Stimulated activated CD4-positive, alpha-beta T cell treated with anti-CD3 and anti-CD28 coated beads, Interleukin-15, amount 100 ng/mL, for 1 hour (primary cell): Measurements from ENCODE around the gene LHPP.

Experiments
- DNase-seq, 2 donors: peaks; one replicate each; pipeline ENCODE4 v3.0.0-alpha.2; 2020; ENCODE audit warnings: low read depth in 1 of 2, low spot score in 1 of 2

Gene LHPP

DNA sequence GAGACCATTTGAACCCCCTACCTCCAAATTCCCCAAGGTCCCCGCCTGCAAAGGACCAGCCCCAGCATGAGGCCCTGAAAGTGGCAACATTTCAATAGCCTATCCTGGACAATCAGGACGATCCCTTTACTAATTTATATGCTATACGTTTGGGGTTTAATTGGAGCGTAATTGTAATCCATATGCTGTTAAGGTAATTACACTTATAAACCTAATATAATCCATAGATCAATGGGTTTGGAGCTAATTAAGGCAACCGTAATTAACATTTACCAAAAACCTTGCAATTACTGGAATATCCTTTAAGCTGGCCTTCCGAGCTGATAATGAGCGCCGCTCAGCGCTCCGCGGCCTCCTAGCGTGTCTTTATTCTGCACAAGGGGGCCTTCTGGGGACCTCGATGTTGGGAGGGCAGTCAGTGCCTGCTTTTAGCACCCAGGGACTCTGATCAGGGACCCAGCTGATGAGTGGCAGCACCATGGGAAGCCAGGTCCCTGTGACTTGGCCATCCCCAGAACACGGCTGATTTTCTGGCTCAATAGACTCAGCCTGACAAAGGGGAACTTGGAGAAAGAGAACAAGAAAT lies 91.2 kb downstream of the LHPP start:
- DNase-seq: no peak

GRCh38 chr10:124554085-124554858 lies 92.6 kb downstream of the LHPP start:
- DNase-seq: no peak

DNA sequence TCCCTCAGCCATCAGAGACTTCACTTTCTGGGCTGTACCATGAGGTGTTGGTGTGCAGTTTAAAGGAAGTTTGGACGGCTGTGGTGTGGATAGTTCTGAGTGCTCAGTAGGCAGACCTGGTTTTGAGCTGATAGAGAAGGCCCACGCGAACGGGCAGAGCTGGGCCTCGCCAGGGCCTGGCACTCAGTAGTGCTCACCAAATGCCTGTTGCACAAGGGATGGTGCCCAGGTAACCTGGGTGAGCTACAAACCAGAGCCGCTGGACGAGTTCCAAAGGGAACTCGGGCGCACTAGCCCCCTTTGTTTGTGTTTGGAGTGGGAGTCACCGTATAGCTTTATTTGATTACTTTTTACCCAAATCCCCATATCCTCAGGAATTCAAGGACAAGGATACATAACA lies 95.5 kb downstream of the LHPP start:
- DNase-seq: no peak

GRCh38 chr10:124557648-124558338 lies 96.2 kb downstream of the LHPP start:
- DNase-seq: no peak

DNA sequence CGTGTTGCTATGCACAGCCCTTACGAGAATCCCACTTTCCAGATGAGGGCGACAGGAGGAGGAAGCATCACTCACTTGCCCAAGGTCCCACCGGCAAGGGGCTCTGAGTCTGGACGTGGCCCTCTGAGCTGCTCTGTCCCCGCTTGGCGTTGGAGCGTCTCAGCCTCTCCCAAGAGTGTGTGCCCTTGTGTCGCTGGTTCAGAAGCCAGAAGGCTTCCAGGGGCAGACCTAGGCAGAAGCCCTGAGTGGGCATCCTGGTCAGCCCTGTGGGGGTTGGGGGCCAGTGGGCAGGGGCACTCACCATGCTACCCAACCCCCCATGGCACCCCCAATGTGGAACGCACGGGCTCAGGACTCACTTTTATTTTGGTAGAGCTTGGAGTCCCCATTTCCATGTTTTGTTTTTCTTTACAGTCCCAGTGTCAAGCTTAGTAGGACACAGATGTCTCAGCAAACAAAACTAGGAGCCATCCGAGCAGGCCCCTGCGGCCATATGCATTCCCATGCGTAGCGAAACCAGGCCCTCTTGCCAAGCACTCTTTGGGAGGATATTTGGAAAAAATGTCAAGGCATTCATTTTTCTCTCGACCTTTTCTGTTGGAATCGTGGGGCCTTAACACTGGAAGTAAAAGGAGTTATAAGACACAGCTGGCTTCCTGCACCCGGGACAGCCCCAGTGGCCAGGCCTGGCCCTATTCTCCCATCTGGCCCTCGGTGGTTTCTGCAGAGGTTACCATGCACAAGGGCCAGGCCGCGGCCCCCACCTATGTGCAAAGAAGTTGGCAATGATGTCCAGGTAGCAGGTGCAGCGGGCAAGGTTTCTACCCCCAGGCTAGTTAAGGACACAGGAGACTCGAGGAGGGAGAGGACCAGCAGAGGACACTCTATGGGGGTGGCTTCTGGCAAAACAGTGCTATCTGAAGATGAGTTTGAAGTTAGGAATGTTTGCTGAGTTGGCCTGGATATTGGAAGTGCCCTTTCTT lies 97.0 kb downstream of the LHPP start:
- no peak for DNase-seq

- DNase-seq: no peak
These were observed 97.9 kb downstream of the LHPP start for GRCh38 chr10:124559372-124560132.

DNA sequence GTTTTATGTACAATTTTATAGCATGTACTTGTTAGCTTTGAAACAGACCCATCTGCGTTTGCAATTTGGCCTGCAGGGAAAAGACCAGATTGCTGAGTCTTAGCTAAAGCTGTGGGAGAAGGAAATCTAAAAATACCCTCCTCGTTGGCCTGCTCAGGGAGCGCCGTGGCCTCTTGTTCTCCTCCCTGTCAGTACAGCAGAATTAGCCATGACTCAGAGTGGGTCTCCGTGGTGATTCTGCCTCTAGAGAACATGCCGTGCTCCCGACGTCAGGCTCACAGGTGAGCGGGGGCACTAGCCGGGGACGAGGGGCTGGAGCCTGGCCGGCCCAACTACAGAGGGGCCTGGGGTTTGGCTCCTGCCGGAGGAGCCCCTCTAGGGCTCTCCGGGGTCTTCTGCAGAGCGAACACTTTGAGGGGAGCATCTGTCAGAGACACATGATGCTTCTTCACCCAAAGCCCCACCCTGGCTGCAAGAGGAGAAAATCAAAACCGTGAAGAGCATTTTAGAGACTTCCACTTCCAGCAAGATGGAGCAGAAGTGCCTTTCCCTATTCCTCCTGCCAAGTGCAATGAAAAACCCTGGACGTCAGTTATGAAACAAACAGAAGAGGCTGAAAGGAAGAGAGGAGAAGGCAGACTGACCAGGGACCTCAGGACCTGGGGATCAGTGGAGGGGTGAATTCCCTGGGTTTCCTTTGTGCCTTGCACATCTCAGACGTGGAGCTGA lies 98.9 kb downstream of the LHPP start:
- DNase-seq: no peak

DNA sequence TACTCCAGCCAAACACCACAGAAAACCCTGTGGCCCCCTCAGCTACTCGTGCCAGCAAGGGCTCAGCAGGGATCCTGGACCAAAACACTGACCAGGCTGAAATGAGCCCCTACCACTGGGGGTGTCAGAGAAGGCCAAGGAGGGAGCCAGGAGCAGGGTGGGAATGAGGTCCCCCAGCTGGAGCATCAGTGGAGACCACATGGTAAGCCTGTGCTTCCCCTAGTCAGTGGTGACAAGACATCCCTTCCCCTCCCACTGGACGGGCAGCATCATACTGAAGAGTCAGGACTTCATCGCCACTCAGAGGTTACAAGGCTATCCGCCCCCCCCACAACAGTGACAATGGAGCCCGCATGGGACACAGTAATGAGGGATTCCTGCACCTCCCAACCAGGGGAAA lies 99.6 kb downstream of the LHPP start:
- DNase-seq: no peak

DNA sequence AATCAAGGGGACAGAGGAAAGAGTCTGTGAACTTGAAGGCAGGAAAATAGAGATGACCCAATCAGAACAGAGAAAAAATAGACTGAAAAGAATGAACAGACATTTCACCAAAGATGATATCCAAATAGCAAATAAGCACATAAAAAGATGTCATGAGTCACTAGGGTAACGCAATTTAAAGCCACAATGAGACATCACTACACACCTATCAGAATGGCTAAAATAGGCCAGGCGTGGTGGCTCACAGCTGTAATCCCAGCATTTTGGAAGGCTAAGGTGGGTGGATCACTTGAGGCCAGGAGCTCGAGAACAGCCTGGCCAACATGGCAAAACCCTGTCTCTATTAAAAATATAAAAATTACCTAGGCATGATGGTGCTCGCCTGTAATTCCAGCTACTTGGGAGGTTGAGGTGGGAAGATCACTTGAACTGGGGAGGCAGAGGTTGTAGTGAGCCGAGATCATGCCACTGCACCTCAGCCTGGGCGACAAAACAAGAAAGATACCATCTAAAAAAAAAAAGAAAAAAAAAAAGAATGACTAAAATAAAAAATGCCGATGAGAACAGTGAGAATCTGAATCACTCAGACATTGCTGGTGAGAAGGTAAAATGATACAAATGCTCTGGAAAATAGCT lies 100.9 kb downstream of the LHPP start:
- DNase-seq: no peak

GRCh38 chr10:124563320-124564040 lies 101.9 kb downstream of the LHPP start:
- no peak for DNase-seq

DNA sequence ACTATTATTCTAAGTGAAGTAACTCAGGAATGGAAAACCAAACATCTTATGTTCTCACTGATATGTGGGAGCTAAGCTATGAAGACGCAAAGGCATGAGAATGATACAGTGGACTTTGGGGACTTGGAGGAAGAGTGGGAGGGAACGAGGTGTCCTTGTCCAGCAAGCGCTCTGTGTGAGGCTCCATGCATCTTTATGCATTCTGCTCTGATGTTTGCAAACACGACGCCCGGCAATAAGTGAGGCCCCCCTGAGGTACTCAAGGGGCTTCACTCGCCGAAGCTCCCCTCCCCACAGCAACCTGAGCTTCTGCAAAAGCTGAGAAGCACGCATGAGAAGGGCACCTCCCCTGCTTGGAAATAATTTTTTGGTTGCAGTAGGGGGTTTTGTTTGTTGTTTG lies 103.3 kb downstream of the LHPP start:
- DNase-seq: no peak

DNA sequence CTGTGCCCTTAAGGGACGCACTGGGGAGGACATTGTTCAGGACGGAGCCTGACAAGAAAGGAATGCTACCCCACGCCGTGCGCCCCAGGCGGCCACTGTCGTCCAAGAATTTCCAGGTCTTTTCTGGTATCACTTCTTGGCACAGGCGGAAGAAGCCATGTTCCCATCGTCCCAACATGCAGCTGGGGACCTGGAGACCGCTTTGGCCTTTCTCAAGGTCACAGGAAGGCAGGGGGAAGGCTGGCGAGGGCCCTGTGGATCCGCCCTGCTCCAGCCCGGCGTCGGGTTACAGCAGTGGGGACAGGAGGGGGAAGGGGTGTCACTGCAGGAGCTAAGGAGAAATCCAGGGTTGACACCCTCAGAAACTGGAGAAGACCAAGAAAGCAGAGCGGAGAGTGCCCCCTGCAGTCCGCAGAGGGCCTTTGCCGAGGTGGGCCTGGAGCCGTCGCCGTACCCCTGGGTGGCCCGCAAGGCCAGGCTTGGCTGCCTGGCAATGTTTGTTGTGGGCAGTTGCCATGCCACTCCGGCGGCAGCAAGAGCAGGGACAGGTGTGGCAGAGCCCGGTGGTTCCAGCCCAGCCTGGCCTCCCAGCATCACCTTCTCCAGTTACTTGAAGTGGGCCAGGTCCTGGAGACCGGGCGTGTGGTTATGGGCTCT lies 104.1 kb downstream of the LHPP start:
- no peak for DNase-seq

- no peak for DNase-seq
These were observed 104.7 kb downstream of the LHPP start for GRCh38 chr10:124566222-124566888.

DNA sequence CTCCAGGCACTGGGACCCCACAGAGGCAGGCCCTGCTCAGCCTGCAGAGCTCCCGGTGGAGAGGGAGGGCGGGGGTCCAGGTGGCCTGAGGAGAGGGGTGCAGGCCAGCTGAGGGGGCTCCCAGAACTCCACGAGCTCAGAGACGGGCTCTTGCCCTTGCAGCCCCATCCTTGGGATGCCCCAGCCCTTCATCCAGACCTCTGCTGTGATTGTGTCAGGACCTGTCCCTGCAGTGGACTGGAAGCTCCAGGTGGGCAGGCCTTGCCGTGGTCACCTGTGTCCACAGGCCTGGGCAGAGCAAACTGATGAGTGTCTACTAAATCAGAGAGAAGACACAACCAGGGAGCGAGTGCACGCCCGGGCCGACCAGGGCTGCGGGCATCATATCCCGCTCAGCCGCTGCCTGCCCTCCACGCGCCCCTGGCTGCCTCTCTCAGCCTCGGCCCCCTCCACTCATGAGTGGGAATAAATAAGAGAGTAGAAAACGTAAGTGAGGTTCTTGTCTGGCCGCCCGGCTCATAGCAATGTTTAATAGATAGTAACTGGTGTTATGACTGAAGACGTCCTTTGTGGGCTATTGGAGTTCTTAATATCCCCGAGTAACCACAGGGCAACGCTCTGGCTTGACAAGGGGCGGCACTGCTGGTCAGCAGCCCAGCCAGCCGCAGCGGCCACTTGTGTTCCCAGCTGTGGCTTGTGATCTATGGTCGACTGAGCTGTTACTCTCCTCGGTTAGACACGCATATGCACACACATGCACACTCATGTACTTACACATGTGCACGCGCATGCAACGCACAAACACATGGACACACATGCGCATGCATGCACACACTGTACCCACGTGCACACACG lies 105.6 kb downstream of the LHPP start:
- no peak for DNase-seq

GRCh38 chr10:124568339-124568738 lies 106.7 kb downstream of the LHPP start:
- no peak for DNase-seq

DNA sequence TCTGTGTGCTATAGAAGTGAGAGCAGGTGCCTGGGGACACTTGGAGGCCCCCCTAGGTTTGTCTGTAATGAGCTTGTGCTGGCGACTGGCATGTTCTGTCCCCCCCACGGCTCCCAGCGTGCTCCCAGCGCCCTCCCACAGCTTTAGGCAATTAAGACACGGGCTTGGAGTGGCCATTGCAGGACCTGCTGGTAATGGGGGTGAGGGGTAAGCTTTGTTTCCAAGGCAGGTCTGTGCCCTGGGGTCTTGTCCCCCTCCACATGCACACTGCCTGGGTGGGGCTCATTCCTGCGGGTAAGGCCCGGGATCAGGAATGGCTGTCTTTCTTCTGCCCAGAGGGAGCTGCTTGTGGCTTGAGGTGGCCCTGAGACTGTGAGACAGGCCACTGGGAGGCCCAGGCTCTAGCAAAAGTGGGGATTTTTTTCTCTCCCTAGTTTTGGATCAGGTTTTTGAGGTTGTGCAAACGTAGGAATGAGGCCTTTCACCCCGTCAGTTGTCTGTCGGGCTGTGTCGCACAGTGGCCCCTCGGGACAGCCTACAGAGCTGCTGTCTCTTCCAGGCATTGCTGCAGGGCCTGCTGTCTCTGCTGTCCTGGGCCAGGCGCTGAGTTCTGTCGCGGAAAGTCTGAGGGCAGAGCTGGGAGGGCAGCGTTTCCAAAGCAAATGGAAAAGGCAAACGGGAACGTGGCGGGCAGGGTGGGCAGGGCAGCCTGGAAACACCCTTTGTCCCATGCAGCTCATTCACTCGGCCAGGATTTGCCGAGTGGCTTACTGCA lies 107.4 kb downstream of the LHPP start:
- DNase-seq: no peak
